Lung microvascular endothelial cell (primary cell): ENCODE results near the gene GRK5. TPM values are rescaled to one million over a fixed set of nuclear protein-coding genes. Genes with fewer than 3 reads are reported as not detected.
"Not testable (repeated sequence)": the region's sequence is repeated elsewhere in the genome, so short reads cannot be mapped to it uniquely, and the experiment has no call there.

Experiments
- DNase-seq, 2 donors: peaks; one replicate each; pipeline versions ENCODE4 v3.0.0 to v3.0.0-alpha.2; 2010; ENCODE audit warnings: low read depth in 2 of 2
- total RNA-seq: library from RNA; depleted of rRNA; stranded (reverse); fragments of >200 nt; gene quantifications from 2 replicates; pipeline ENCODE4 v1.2.1, GENCODE V29; 2014

Gene GRK5
- total RNA-seq, 1 donor from 2014 or later, result 33.7 TPM

DNA sequence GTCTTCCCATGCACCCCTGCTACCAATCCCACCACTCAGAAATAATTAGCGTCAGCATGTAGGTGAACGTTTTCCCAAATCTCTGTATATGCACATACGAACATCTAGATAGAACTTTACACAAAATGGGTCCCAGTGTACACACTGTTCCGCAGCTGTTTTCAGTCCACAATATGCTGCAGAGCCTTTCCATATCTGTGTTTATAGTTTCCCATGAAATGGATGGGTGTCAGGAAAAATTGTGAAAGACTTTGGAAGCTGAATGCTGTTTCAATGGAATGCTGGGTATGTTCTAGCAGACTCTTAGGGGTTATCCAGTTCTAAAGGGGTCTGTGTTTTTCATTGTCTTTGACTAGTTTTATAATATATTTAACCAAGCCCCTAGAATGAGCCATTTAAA lies 13.8 kb downstream of the GRK5 start:
- DNase-seq, result peak in 1 of 2 donors; percentile 43

GRCh38 chr10:119221666-119222065 lies 14.3 kb downstream of the GRK5 start:
- DNase-seq, result no peak

GRCh38 chr10:119222537-119222936 lies 15.2 kb downstream of the GRK5 start:
- no peak for DNase-seq

DNA sequence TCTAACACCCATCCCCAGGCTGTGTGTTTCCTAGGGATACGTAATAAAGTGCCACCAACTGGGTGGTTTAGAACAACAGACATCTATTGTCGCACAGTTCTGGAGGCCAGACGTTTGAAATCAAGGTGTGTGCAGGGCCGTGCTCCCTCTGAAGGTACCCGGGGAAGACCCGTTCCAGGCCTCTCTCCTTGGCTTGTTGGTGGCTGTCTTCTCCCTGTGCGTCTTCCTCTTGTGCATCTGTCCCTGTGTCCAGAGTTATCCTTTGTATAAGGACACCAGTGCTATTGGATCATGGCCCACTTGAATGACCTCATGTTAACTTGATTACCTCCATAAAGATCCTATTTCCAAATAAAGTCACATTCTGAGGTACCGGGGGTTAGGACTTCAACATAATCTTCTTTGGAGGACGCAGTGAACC lies 15.6 kb downstream of the GRK5 start:
- DNase-seq, result no peak

DNA sequence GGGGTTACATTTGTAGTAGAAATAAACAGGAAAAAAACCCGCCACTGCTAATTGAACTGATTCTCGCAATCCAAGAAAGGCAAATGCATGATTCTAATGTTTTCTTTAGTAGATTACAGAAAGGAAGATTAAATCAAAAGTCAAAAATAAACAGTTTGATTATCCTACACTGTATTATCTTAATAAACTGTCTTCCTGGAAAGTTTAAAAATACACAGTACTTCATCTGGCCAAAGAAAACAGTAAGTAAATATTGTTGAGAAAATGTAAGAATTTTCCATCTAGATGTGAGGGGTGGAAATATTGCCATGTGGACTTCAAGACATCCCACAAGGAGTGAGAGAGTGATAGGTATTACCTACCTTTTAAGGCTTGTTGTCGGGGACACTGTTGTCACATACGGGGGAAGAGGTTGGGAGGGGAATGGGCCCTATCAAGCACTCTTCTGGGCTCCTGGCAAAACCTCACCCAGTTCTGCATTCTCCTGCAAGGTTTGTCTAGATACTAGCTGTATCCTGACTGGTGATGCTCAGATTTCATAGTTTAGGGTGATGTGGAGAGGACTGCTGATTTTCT lies 17.8 kb downstream of the GRK5 start:
- no peak for DNase-seq

GRCh38 chr10:119227825-119228224 lies 20.5 kb downstream of the GRK5 start:
- no peak for DNase-seq

DNA sequence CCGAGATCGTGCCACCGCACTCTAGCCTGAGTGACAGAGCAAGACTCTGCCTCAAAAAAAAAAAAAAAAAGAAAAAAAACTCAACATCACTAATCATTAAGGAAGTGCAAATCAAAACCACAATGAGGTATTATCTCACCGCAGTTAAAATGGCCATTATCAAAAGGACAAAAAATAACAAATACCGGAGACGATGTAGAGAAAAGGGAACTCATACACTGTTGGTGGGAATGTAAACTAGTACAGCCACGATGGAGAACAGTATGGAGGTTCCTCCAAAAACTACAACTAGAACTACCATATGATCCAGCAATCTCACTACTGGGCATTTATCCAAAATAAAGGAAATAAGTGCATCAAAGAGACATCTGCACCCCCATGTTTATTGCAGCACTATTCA lies 24.3 kb downstream of the GRK5 start:
- DNase-seq, result peak; percentile 42 to 62

DNA sequence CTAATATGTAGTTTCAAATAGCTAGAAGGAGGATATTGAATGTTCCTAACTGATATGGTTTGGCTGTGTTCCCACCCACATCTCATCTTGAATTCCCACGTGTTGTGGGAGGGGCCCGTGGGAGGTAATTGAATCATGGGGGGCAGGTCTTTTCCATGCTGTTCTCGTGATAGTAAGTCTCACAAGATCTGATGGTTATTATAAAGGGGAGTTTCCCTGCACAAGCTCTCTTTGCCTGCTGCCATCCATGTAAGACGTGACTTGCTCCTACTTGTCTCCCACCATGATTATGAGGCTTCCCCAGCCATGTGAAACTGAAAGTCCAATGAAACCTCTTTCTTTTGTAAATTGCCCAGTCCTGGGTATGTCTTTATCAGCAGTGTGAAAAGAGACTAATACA lies 25.1 kb downstream of the GRK5 start:
- peak in 1 of 2 donors; percentile 24 for DNase-seq

GRCh38 chr10:119233123-119233820 lies 25.9 kb downstream of the GRK5 start:
- DNase-seq, result peak; percentile 84 to 94

DNA sequence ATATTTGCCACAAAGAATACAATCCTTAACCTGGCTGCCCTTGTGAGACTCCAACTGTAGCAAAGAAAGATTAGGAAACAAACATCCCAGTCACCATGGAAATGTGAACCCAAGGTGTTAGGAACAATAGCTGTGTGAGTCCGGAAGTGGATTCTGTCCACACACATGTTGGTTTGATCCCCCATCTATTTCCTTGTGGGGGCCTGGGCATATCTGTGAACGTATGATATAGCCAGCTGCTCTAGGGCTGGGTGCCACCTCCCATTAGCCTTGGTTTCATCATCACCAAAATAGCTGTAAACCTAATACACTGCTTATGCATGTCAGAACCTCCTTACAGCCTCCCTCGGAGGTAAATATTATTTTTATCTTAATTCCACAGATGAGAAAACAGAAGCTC lies 26.4 kb downstream of the GRK5 start:
- DNase-seq, result peak; percentile 95 to 96

DNA sequence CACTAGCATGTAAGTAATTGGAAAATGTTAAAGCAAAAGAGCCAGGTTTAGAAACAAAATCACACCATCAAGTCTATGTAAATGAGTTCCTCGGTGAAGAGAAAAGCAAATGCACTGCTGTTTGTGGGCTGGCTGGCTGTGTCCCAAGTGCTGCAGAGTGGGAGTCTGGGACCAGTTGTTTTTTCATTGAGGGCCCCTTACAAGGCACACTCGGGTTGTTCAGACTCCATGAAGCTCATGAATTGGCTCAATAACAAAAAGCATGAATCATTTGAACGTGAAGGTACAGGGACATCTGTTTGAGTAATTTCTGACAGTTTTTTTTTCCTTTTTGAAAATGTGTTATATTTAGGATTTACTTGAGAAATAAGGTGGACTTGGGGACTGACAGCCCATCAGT lies 28.0 kb downstream of the GRK5 start:
- peak; percentile 39 to 70 for DNase-seq

- peak; percentile 66 to 76 for DNase-seq
These were observed 30.5 kb downstream of the GRK5 start for GRCh38 chr10:119237722-119238436.

DNA sequence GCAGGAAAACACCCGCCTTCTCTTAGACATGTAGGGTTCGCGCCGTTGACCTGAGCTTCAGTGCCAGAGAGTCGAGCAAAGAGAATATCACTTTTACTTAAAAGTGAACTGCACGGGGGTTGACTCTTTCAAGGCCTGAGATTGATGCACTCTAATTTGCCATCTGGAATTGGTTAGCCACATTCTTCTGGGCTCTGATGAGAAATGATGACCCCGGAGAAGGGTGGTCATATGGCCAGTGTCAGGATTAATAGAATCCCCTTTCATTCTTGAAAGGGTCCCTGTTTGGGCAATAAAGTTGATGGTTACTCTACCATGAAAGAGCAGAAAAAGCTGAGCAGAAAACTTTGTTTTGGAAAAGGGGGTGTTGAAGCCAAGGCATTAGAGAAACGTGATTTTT lies 31.2 kb downstream of the GRK5 start:
- no peak for DNase-seq

DNA sequence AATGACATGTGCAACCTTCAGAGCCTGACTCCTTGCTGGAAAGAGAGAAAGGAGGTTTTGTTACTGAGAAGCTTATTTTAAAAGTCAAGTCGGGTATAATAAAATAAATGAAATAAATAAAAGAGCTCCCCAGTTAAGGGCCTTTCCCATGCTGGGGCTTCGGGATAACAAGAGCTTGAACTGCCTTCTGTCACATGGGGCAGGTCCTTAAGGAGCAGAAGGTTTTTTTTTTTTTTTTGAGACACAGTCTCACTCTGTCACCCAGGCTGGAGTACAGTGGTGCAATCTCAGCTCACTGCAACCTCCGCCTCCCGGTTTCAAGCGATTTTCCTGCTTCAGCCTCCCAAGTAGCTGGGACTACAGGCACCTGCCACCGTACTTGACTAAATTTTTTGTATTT lies 31.6 kb downstream of the GRK5 start:
- DNase-seq, result not testable (repeated sequence)

DNA sequence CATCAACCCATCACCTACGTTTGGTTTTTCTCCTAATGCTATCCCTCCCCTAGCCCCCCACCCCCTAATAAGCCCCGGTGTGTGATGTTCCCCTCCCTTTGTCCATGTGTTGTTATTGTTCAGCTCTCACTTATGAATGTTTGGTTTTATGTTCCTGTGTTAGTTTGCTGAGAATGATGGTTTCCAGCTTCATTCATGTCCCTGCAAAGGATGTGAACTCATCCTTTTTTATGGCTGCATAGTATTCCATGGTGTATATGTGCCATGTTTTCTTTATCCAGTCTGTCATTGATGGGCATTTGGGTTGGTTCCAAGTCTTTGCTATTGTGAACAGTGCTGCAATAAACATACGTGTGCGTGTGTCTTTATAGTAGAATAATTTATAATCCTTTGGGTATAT lies 32.3 kb downstream of the GRK5 start:
- DNase-seq, result not testable (repeated sequence)

DNA sequence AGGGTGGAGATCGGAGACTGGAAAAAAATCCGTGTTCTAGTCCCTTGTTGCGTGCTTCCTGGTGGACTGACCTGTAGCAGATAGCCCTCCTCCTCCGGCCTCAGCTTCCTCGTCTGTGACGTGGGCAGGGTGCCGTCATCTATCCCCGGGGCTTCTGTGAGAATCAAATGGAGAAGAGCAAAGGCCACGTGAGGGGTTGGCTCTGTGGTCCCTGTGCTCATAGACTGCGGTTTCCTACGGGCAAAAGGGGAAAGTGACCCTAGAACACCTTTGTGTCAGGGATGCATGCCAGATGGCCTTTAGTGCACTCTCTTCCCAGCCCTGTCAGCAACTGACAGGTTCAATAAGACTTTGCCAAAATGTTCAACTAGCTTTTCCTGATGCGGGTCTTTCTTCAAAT lies 33.7 kb downstream of the GRK5 start:
- DNase-seq, result peak in 1 of 2 donors; percentile 79

DNA sequence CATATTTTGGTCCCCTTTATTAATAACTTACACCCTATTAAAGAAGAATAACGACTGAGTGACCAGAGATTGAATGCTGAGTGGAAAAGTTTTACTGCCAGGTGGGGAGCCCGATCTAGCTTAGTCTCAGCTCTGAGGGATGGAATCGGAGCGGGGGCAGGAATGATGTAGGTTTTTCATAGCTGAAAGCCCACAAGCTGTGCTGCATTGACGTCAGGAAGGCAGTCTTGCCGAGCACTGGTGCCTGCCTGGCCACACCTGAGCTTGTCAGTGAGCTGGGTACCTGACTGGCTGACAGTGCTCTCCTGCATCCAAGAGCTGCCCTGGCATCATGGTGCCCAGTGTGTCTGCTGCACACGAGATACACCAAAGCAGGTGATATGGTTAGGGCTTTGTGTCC lies 34.8 kb downstream of the GRK5 start:
- DNase-seq, result no peak

DNA sequence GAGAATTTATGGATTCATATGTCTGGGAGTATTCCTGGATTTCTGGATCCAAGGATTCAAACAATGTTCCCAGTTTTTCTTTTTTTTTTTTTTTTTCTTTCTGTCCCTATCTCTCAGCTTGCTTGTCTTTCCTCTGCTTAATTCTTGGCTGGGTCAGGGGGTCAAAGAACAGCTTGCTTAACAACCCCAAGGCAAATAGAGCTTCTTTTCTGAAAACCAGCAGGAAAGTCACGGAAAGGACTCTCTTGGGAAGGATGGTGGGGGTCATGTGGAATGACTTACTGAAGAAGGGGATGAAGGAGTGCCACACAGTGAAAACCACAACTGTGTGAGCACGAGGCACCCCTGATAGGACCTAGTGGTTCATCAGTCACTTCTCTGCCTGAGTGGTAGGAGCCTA lies 36.1 kb downstream of the GRK5 start:
- DNase-seq, result peak in 1 of 2 donors; percentile 35

- no peak for DNase-seq
These were observed 36.6 kb downstream of the GRK5 start for GRCh38 chr10:119243967-119244366.

GRCh38 chr10:119245272-119245671 lies 37.9 kb downstream of the GRK5 start:
- no peak for DNase-seq

DNA sequence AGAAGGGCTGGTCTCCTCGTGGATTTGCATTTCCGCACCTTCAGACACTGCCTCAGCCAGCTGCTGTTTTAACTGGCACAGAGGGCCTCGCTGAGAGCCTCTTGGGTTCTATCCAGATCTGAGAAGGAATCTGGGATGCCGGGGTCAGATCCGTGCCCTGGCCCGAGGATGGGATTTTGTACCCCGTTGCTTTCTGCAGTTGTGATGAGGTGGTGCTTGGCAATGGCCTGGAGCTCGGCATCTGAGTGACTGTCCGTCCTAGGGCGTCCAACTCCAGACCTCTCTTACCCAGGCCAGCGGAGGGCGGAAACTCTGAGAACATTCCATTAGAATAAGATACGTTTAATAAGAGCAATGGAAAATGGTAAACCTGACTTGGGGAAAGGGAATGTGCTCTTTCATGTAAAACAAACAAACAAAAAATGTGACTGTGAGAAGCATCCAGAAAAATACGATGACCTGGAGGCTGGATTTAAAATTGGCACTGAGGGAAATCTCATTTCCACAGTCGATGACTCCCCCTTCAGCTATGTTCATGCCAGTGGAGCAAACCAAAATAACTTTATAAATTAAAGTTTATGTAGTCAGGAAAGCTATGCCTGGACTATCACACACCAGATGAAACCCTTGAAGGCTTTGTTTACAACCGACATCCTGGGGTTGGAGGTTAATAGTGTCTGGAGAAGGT lies 39.6 kb downstream of the GRK5 start:
- peak; percentile 78 to 85 for DNase-seq

GRCh38 chr10:119247550-119247894 lies 40.2 kb downstream of the GRK5 start:
- no peak for DNase-seq
